Upper lobe of right lung (tissue), 1 donor: ENCODE measurements around the gene TMEM123. TPM values are rescaled to one million over a fixed set of nuclear protein-coding genes. Genes with fewer than 3 reads are reported as not detected.

Experiments used
- ATAC-seq: fragments of 200-7000 bp; cut with Tn5 transposase; one replicate; pipeline ENCODE4 v1.9.1; 2020; ENCODE audit warnings: mild to moderate bottlenecking, moderate library complexity
- DNase-seq: peaks from one replicate; pipeline ENCODE4 v3.0.0-alpha.2; 2020
- H3K27ac ChIP-seq: fragments of 200-600 bp; one replicate; pipeline ENCODE4 v1.8.0; 2022
- H3K27me3 ChIP-seq: fragments of 200-600 bp; one replicate; pipeline ENCODE4 v1.8.0; 2022; ENCODE audit warnings: mild to moderate bottlenecking
- H3K36me3 ChIP-seq: fragments of 200-600 bp; one replicate; pipeline ENCODE4 v1.8.0; 2022
- H3K4me1 ChIP-seq: fragments of 200-600 bp; one replicate; pipeline ENCODE4 v1.8.0; 2022
- H3K4me3 ChIP-seq: fragments of 200-600 bp; one replicate; pipeline ENCODE4 v1.8.0; 2022; ENCODE audit warnings: mild to moderate bottlenecking
- H3K9me3 ChIP-seq: fragments of 200-600 bp; one replicate; pipeline ENCODE4 v1.8.0; 2022
- intact Hi-C: fragments of 100-400 bp; cut with DNase I; formaldehyde crosslinking; loops from one replicate; pipeline ENCODE4 v1.11.0; 2022
- total RNA-seq: library from RNA; stranded (reverse); fragmentation: NEBNext Ultra II Directional; extraction: Animal tissue kit (Norgen Biotek cat#: 25700); gene quantifications from one replicate; pipeline ENCODE4 v1.2.1, GENCODE V29; 2021
- TF ChIP-seq, protein P1 (sequence below): fragments of 200-600 bp; IDR thresholded peaks from one replicate; pipeline ENCODE4 v1.8.0; 2022; ENCODE audit warnings: antibody characterized with exemption
- donor health status: DM: no; HTN: yes; CAD: no; lungs with severe emphysema.

Gene TMEM123
- total RNA-seq, 1 donor from 2014 or later, result 203 TPM

DNA sequence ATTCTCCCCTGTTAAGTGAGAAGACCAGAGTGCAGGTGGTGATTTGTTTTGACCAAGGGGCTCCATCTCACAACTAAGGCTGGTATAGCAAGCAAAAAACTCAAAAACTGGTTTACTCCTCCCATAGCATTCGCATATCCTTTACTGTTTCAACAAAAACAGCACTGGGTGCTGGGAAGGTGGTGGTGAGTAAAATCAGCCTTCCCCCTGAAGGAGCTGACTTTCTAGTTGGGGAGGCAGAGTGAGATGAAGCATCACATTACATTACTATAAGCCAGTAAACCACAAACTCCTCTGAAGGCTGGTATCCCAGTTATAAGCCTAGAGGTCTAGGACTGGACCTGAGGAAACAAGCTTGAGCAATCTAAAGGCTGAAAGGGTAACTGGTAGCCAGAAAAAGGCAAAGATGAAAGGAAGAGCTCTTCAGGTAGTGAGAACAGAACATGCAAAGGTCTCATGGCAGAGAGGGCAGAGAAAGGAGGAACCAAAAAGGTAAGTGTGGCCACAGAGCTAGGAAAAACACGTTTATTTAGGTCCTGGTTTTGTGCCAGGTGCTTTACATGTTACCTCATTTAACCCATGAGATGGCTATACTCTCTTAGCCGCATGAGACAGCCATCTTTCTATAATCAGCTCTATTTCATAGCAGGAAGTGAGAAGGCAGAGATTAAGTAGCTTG lies 22.3 kb downstream of the TMEM123 start:
- no peak overlapping the region for H3K27ac ChIP-seq
- ATAC-seq, result no peak
- TF ChIP-seq, protein P1, sequence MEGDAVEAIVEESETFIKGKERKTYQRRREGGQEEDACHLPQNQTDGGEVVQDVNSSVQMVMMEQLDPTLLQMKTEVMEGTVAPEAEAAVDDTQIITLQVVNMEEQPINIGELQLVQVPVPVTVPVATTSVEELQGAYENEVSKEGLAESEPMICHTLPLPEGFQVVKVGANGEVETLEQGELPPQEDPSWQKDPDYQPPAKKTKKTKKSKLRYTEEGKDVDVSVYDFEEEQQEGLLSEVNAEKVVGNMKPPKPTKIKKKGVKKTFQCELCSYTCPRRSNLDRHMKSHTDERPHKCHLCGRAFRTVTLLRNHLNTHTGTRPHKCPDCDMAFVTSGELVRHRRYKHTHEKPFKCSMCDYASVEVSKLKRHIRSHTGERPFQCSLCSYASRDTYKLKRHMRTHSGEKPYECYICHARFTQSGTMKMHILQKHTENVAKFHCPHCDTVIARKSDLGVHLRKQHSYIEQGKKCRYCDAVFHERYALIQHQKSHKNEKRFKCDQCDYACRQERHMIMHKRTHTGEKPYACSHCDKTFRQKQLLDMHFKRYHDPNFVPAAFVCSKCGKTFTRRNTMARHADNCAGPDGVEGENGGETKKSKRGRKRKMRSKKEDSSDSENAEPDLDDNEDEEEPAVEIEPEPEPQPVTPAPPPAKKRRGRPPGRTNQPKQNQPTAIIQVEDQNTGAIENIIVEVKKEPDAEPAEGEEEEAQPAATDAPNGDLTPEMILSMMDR, result no peak

DNA sequence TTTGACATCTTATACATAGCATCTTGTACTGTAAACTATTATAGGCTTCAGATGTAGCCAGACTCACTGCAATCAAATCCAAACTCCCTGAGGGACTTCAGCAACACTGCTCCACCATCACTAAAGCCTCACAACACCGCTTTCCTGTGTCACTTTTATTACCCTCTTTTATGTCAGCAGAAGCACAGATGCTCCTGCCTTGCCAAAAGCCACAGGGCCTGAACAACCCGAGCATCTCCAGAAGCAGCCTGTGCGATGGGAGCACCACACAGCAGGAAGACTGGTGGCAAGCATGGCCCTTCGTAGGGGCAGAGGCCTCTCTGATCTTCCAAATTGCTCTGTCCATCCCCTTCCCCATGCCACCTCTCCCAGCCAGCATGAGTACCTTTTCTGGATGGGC lies 22.9 kb downstream of the TMEM123 start:
- no peak overlapping the region for H3K27ac ChIP-seq
- ATAC-seq (no peak), DNase-seq (no peak)
- peaks cover 15% of the 10 kb centered on the region for H3K4me1 ChIP-seq
- intact Hi-C loops, result no loop called here
- H3K27me3 ChIP-seq, result no peaks in the 10 kb centered on the region
- TF ChIP-seq, protein P1, result no peak
- peaks cover 6% of the 10 kb centered on the region for H3K9me3 ChIP-seq
- no peak overlapping the region for H3K4me3 ChIP-seq
- H3K36me3 ChIP-seq, result peaks cover 4% of the 10 kb centered on the region

More for the DNA sequence above, 22.3 kb downstream of the TMEM123 start:
- Histone ChIP-seq H3K4me3 (no peak overlapping the region), H3K4me1 (peaks cover 15% of the 10 kb centered on the region), H3K9me3 (peaks cover 6% of the 10 kb centered on the region), H3K27me3 (no peaks in the 10 kb centered on the region), H3K36me3 (peaks cover 4% of the 10 kb centered on the region)
- no peak for DNase-seq
- intact Hi-C loops, result no loop called here

DNA sequence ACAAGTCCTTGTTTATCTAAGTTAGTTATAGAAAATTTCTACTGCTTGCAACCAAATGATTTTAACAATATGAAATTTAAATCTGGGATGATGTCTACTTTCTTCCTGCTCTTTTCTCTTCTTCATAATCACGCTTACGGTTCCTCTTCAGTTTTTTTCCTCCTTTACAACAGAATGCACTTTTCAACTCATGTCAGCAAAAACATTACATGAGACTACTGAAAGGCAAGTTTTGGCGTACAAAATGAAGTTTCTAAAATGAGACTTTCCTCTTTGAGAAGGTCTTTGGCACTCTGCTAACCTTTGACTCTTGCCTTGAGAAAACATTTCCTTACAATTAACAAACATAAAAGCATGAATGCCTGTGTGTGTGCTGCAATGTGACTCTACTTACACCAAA lies 23.3 kb downstream of the TMEM123 start:
- intact Hi-C loops, result no loop called here
- H3K4me3 ChIP-seq, result no peak overlapping the region
- H3K36me3 ChIP-seq, result peaks cover 4% of the 10 kb centered on the region
- H3K4me1 ChIP-seq, result peaks cover 15% of the 10 kb centered on the region
- no peaks in the 10 kb centered on the region for H3K27me3 ChIP-seq
- no peak for ATAC-seq
- no peak overlapping the region for H3K27ac ChIP-seq
- TF ChIP-seq, protein P1, result no peak
- H3K9me3 ChIP-seq, result peaks cover 6% of the 10 kb centered on the region
- DNase-seq, result no peak

DNA sequence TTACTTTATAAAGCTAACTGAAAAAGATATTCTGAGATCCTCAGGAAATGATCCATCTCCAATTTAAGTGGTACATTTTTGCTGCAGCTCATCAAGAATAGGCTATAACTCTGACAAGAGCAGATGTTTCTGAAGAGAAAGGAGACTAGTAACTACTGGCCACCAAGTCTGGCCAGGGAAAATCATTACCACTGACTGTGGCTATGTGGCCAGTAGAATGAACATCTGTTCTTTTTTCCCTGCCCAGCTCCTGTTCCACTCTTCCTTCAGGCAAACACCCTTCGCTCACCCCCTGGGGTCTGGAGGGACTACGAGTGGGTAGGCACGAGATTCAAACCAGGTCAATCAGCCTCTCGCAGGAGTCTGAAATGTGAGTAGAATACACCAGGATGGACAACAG lies 23.9 kb downstream of the TMEM123 start:
- Histone ChIP-seq H3K4me3 (no peak overlapping the region), H3K27me3 (no peaks in the 10 kb centered on the region), H3K27ac (no peak overlapping the region), H3K9me3 (peaks cover 6% of the 10 kb centered on the region), H3K4me1 (peaks cover 15% of the 10 kb centered on the region), H3K36me3 (peaks cover 4% of the 10 kb centered on the region)
- TF ChIP-seq, protein P1, result no peak
- no peak for DNase-seq
- no peak for ATAC-seq
- intact Hi-C loops, result no loop called here

DNA sequence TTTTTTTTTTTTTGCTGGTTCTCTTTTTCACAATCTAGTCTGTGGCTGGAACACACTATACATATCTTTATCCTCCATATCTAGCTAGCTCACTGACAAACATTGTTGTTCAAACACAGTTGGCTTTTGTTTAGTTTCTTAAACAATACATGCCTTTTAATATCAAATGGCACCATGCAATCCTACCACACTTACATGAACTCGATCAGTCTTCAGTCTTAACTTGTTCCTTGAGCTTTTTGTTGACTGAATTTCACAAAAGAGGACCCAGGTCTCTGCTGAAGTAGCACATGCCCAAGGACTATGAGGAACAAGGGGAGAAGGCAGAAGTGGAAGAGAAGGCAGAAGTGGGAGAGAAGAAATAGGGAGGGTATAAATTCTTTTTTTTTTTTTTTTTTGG lies 25.5 kb downstream of the TMEM123 start:
- TF ChIP-seq, protein P1, result no peak
- intact Hi-C loops, result no loop called here
- peaks cover 4% of the 10 kb centered on the region for H3K36me3 ChIP-seq
- H3K4me3 ChIP-seq, result no peak overlapping the region
- H3K27ac ChIP-seq, result no peak overlapping the region
- no peaks in the 10 kb centered on the region for H3K27me3 ChIP-seq
- peaks cover 15% of the 10 kb centered on the region for H3K4me1 ChIP-seq
- ATAC-seq (peak; percentile 67), DNase-seq (no peak)
- no peaks in the 10 kb centered on the region for H3K9me3 ChIP-seq
